CD14-positive monocyte (primary cell): ENCODE results near the gene COA5. TPM values are rescaled to one million over a fixed set of nuclear protein-coding genes. Genes with fewer than 3 reads are reported as not detected.

Experiments
- DNase-seq, 3 donors: peaks; one replicate each; pipeline ENCODE4 v3.0.0-alpha.2; 2011 to 2022
- H2AFZ ChIP-seq: 2 replicates; pipeline ENCODE4 v1.6.0; 2012; ENCODE audit warnings: mild to moderate bottlenecking, low read depth, low read length, inconsistent platforms; ENCODE audit not compliant: insufficient read depth, poor library complexity, severe bottlenecking
- H3K27ac ChIP-seq, 2 donors: 1 replicate in 1 of 2; 2 replicates in 1 of 2; pipeline ENCODE4 v1.5.1; 2012 to 2013; ENCODE audit warnings: low read length in 2 of 2, control low read depth in 1 of 2, inconsistent platforms in 1 of 2, low read depth in 1 of 2, mild to moderate bottlenecking in 1 of 2
- H3K27me3 ChIP-seq, 2 donors: one replicate each; pipeline versions ENCODE4 v1.6.0 to v1.6.1; 2011 to 2013; ENCODE audit warnings: low read length in 2 of 2; ENCODE audit not compliant: control insufficient read depth in 2 of 2, insufficient read depth in 2 of 2
- H3K36me3 ChIP-seq, 2 donors: replicated peaks in 1 of 2; 1 replicate in 1 of 2; 2 replicates in 1 of 2; pipeline versions ENCODE4 v1.5.1 to v1.6.1; 2012 to 2013; ENCODE audit warnings: low read length in 2 of 2, control low read depth in 1 of 2, inconsistent platforms in 1 of 2, mild to moderate bottlenecking in 1 of 2; ENCODE audit not compliant: insufficient read depth in 2 of 2, control insufficient read depth in 1 of 2
- H3K4me1 ChIP-seq, 2 donors: 1 replicate in 1 of 2; 2 replicates in 1 of 2; pipeline versions ENCODE4 v1.5.1 to v1.6.1; 2012 to 2013; ENCODE audit warnings: low read length in 2 of 2, control low read depth in 1 of 2, inconsistent platforms in 1 of 2, mild to moderate bottlenecking in 1 of 2, moderate library complexity in 1 of 2; ENCODE audit not compliant: insufficient read depth in 2 of 2, control insufficient read depth in 1 of 2
- H3K4me2 ChIP-seq: replicated peaks from 2 replicates; pipeline ENCODE3; 2012; ENCODE audit warnings: low read length, moderate library complexity, mild to moderate bottlenecking; ENCODE audit not compliant: poor library complexity, severe bottlenecking; ENCODE audit errors: extremely low read depth
- H3K4me3 ChIP-seq, 3 experiments: fragments of 200-600 bp in 1 of 3; sonication (generic) in 1 of 3; replicated peaks in 1 of 3; 1 replicate in 2 of 3; 2 replicates in 1 of 3; pipeline ENCODE4 v1.5.1; 2011 to 2013; ENCODE audit warnings: low read length in 3 of 3, mild to moderate bottlenecking in 3 of 3, control low read depth in 2 of 3, low read depth in 2 of 3, inconsistent platforms in 1 of 3, moderate library complexity in 1 of 3
- H3K79me2 ChIP-seq: 2 replicates; pipeline ENCODE4 v1.6.0; 2012; ENCODE audit warnings: mild to moderate bottlenecking, control low read depth, inconsistent platforms, low read length, moderate library complexity; ENCODE audit not compliant: insufficient read depth
- H3K9ac ChIP-seq: 2 replicates; pipeline ENCODE4 v1.6.0; 2017; ENCODE audit warnings: low read length, mild to moderate bottlenecking; ENCODE audit not compliant: insufficient read depth, poor library complexity, severe bottlenecking
- H3K9me3 ChIP-seq, 2 donors: replicated peaks in 1 of 2; 1 replicate in 1 of 2; 2 replicates in 1 of 2; pipeline versions ENCODE4 v1.5.1 to v1.6.1; 2012 to 2013; ENCODE audit warnings: low read length in 2 of 2, control low read depth in 1 of 2; ENCODE audit not compliant: control insufficient read depth in 1 of 2, insufficient read depth in 1 of 2
- H4K20me1 ChIP-seq: 2 replicates; pipeline ENCODE4 v1.6.0; 2012; ENCODE audit warnings: mild to moderate bottlenecking, low read length, control low read depth, moderate library complexity; ENCODE audit not compliant: insufficient read depth
- H3K27ac Mint-ChIP-seq, 7 donors: one replicate each; pipeline ENCODE4 v1.8.0; 2020; ENCODE audit warnings: mild to moderate bottlenecking in 7 of 7, mixed read lengths in 7 of 7, moderate library complexity in 6 of 7, inconsistent platforms in 2 of 7
- H3K27me3 Mint-ChIP-seq, 3 donors: one replicate each; pipeline ENCODE4 v1.8.0; 2021 to 2022; ENCODE audit warnings: low read depth in 3 of 3, mild to moderate bottlenecking in 3 of 3, mixed read lengths in 3 of 3, moderate library complexity in 3 of 3, inconsistent platforms in 1 of 3
- H3K36me3 Mint-ChIP-seq, 2 donors: one replicate each; pipeline ENCODE4 v1.8.0; 2020; ENCODE audit warnings: mixed read lengths in 2 of 2, inconsistent platforms in 1 of 2, mild to moderate bottlenecking in 1 of 2
- H3K4me1 Mint-ChIP-seq: one replicate; pipeline ENCODE4 v1.8.0; 2020; ENCODE audit warnings: mild to moderate bottlenecking, mixed read lengths
- H3K4me3 Mint-ChIP-seq, 2 donors: one replicate each; pipeline ENCODE4 v1.8.0; 2020; ENCODE audit warnings: mild to moderate bottlenecking in 2 of 2, mixed read lengths in 2 of 2, moderate library complexity in 1 of 2
- H3K9me3 Mint-ChIP-seq, 7 donors: one replicate each; pipeline ENCODE4 v1.8.0; 2020 to 2022; ENCODE audit warnings: mixed read lengths in 7 of 7, mild to moderate bottlenecking in 6 of 7, moderate library complexity in 6 of 7, inconsistent platforms in 2 of 7
- CTCF ChIP-seq: fragments of 200-600 bp; IDR thresholded peaks from one replicate; pipeline ENCODE4 v1.8.0; 2022; ENCODE audit warnings: antibody characterized with exemption, mild to moderate bottlenecking
- WGBS: methylation state at CpG from one replicate; pipeline ENCODE4 v1.1.5; 2013; ENCODE audit warnings: missing lambda C conversion rate; ENCODE audit not compliant: insufficient coverage; 5-methylcytosine and 5-hydroxymethylcytosine counted together
- intact Hi-C, 2 donors: fragments of 100-400 bp; cut with micrococcal nuclease; formaldehyde crosslinking; loops; one replicate each; pipeline versions ENCODE4 v1.15.0 to v1.15.1; 2023
- polyA plus RNA-seq, 3 donors: library from polyadenylated mRNA; depleted of rRNA in 1 of 3; unstranded in 2 of 3; stranded (reverse) in 1 of 3; fragments of 300-500 nt in 2 of 3; fragments of >200 nt in 1 of 3; fragmentation: Illumina TruSeq in 2 of 3; gene quantifications; 1 replicate in 2 of 3; 2 replicates in 1 of 3; pipeline ENCODE4 v1.2.3, GENCODE V29; 2012 to 2021

The COA5 gene
- polyA plus RNA-seq, 3 donors = 27.3 to 42.9 (median 39.0) TPM

GRCh38 chr2:98569197-98569793, 39.0 kb downstream of the COA5 start:
- Histone ChIP-seq H3K9ac (no peak overlapping the region), H3K9me3 (no peaks in the 10 kb centered on the region), H2AFZ (no peak overlapping the region), H3K4me2 (no peak overlapping the region), H3K27me3 (no peaks in the 10 kb centered on the region), H3K4me1 (no peaks in the 10 kb centered on the region), H3K79me2 (no peaks in the 10 kb centered on the region), H3K4me3 (no peak overlapping the region), H3K27ac (no peak overlapping the region), H4K20me1 (peaks cover 36% of the 10 kb centered on the region), H3K36me3 (peaks cover 99 to 100% of the 10 kb centered on the region in 2 donors)
- Mint-ChIP-seq H3K27ac (peak overlapping the region in 2 of 7 donors; percentile 46 to 48), H3K4me3 (no peak overlapping the region), H3K36me3 (peaks cover 92 to 98% of the 10 kb centered on the region in 2 donors), H3K4me1 (peaks cover 7% of the 10 kb centered on the region), H3K27me3 (peaks cover 0 to 3% (median 0%) of the 10 kb centered on the region in 3 donors), H3K9me3 (no peaks in the 10 kb centered on the region)
- DNase-seq = peak; percentile 14 to 36 (median 21)
- WGBS = 79% methylated on average over 19 of the region's 19 CpGs
- peak; percentile 96 for TF ChIP-seq CTCF
- intact Hi-C loops = no loop called here

- peaks cover 100% of the 10 kb centered on the region in 2 donors for H3K36me3 ChIP-seq
Observed at GRCh38 chr2:98568161-98568956, 40.0 kb downstream of the COA5 start.

More at GRCh38 chr2:98568161-98568956, 40.0 kb downstream of the COA5 start:
- H3K4me1 ChIP-seq = no peaks in the 10 kb centered on the region
- 100% methylated on average over 5 of the region's 11 CpGs for WGBS
- Mint-ChIP-seq H3K36me3 (peaks cover 93 to 98% of the 10 kb centered on the region in 2 donors), H3K4me3 (no peak overlapping the region), H3K9me3 (no peaks in the 10 kb centered on the region), H3K4me1 (peaks cover 13% of the 10 kb centered on the region), H3K27me3 (peaks cover 0 to 2% (median 0%) of the 10 kb centered on the region in 3 donors), H3K27ac (peak overlapping the region in 1 of 7 donors; percentile 15)
- H3K4me3 ChIP-seq = no peak overlapping the region
- TF ChIP-seq CTCF = no peak
- H3K9me3 ChIP-seq = no peaks in the 10 kb centered on the region
- no peak overlapping the region for H2AFZ ChIP-seq
- no peaks in the 10 kb centered on the region for H3K27me3 ChIP-seq
- H3K4me2 ChIP-seq = no peak overlapping the region
- H4K20me1 ChIP-seq = peaks cover 39% of the 10 kb centered on the region
- no peaks in the 10 kb centered on the region for H3K79me2 ChIP-seq
- no peak overlapping the region for H3K27ac ChIP-seq
- no peak for DNase-seq
- H3K9ac ChIP-seq = no peak overlapping the region
- intact Hi-C loops = no loop called here
